HG02938 (cell line): ENCODE results near the gene CIART.
"Not testable (repeated sequence)": the region's sequence is repeated elsewhere in the genome, so short reads cannot be mapped to it uniquely, and the experiment has no call there.

ENCODE experiments used
- ATAC-seq: cut with Tn5 transposase; IDR thresholded peaks from one replicate; pipeline ENCODE4 v1.9.1; 2021; ENCODE audit warnings: mild to moderate bottlenecking, moderate library complexity; ENCODE audit not compliant: unreplicated experiment

Gene CIART

DNA sequence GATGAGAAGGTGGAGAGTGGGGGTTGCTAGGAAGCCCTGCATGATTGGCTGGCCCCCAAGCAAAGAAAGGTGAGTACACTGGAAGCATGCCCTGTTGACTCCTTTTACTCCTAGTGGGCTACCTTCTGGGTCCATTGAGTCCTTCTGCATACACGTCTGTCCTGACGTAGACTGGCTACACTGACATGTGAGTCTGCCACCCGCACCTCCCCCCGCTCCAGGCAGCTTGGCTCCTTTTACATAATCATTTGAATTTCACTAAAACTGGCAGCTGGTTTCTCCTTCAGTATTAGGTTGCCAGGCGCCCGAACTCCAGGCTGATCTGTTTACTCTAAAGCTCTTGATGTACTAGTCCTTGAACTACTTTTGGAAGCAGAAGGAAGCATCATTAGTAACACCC is 20.0 kb downstream of the CIART start:
- no peak for ATAC-seq

DNA sequence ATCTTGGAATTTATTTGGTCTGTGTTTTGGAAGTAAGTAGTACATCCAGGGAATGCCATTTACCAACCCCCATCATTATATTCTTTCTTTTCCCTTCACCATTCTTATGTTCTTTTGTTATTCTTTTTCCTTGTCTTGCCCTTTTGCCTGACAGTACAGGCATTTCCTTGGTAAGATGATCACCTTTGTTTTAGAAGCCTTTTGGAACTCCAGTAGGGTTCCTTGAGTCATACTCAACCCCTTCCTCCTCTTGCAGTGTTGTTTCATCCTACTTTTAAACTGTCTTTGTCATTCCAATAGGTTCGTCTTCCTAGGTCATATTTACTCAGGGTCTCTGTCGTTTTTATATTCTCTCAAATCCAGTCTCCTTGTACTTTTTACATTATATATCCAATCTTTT is 20.5 kb downstream of the CIART start:
- ATAC-seq = no peak

DNA sequence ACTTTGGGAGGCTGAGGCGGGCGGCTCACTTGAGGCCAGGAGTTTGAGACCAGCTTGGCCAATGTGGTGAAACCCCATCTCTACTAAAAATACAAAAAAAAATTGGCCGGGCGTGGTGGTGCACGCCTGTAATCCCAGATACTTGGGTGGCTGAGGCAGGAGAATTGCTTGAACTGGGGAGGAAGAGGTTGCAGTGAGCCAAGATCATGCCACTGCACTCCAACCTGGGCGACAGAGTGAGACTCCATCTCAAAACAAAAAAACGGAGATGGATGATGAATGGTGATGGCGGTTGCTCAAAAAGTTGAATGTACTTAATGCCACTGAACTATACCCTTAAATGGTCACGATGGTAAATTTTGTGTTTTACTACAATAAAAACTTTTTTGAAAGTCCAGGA is 26.2 kb downstream of the CIART start:
- not testable (repeated sequence) for ATAC-seq

DNA sequence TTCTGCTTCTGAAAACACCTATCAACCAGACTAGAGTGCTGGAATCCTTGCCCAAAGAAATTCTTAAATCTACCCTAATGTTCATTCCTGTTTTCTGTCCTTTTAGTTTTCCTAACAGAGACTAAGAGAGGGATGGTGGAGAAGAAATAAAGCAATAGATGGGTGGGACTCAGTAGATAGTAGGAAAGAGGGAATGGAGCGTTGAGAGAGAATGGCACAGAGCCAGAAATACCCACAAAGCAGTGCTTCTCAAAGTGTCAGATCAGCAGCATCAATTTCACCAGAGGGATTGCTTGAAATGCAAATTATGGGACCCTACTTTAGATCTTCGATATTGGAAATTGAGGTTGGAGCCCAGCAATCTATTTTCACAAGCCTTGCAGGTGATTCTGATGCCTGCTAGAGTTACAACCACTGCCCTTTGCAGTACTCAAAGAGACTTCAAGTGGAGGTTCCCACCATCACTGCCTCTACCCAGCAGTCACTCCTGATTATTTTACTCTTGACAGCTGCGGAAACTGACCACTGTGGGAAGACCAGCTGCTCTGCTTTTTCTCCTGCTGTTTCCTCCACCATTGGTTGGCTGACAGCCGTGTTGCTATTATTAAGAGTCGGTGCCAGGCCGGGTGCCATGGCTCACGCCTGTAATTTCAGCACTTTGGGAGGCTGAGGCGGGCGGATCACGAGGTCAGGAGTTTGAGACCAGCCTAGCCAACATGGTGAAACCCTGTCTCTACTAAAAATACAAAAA is 27.6 kb downstream of the CIART start:
- ATAC-seq = no peak

DNA sequence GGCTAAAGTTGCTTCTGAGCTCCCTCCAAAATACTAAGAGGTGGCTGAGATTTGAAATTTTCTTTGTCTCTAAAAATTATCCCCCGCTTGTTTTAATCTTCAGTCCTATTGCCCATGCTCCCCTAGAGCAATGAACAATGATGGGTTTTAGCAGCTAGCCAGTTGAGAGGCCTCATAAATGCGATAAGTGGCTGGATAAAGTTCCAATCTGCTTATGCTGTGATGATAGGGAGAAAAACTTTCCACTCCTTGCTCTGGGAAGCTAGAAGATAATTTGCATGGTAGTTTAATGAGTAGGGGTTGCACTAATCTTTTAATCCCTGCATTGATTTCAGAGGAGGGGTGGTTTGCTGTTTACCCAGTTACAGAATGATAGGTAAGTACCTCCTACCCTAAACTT is 29.4 kb downstream of the CIART start:
- no peak for ATAC-seq

DNA sequence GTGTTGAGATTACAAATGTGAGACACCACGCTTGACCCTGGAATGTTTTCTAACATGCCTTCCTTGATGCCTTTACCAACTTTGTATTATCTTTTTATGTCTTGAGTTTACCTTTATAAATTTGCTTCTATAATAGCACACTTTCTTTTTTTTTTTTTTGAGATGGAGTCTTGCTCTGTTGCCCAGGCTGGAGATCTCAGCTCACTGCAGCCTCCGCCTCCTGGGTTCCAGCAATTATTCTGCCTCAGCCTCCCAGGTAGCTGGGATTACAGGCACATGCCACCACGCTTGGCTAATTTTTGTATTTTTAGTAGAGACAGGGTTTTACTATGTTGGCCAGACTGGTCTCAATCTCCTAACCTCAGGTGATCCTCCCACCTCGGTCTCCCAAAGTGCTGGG is 32.3 kb downstream of the CIART start:
- ATAC-seq = not testable (repeated sequence)

DNA sequence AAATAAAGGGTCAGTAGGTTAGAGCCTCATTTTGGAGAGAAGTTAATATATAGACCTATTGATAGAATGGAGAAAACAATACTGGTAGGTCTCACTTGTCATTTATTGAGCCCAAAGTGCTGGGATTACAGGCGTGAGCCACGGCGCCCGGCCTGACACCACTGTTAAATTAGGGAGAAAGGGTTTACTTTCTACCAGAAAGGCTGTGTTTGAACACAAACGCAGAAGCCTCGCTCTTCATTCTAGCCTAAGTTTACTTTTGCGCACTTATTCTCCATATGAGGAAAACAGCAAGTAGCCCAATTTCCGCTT is 38.3 kb downstream of the CIART start:
- no peak for ATAC-seq

DNA sequence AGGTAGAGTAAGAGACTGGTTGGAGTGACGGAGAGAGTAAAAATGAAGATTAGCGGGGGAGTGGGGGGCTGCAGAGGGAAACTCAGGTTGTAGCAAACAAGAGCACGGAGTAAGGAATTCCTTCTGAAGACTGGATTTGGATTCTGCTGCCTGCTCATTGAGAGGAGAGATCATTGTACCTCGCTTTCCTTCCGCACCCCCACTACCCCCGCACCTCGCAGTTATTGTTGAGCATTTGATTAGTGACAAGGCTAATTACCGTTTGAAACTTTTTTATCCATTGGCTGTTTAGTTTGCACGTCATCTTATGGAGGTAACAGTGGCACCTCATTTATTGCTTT is 39.4 kb downstream of the CIART start:
- ATAC-seq = no peak

DNA sequence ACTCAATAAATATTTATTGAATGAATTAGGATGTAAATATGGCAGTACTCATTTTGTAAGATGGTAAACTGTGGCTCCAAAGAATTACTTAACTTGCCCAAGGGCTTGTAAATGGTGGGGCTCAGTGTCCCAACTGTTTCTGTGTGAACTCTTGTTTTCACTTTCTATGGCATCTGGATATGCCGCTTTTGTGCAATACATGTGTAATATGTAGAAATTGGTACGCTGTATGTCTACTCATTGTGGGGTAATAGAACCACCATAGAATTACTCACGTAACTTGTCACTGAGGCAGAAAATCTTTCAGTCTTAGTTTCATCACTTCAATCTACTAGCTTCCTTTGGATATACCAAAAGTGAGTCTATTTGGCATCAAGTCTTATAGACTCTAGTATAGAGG is 40.0 kb downstream of the CIART start:
- no peak for ATAC-seq

DNA sequence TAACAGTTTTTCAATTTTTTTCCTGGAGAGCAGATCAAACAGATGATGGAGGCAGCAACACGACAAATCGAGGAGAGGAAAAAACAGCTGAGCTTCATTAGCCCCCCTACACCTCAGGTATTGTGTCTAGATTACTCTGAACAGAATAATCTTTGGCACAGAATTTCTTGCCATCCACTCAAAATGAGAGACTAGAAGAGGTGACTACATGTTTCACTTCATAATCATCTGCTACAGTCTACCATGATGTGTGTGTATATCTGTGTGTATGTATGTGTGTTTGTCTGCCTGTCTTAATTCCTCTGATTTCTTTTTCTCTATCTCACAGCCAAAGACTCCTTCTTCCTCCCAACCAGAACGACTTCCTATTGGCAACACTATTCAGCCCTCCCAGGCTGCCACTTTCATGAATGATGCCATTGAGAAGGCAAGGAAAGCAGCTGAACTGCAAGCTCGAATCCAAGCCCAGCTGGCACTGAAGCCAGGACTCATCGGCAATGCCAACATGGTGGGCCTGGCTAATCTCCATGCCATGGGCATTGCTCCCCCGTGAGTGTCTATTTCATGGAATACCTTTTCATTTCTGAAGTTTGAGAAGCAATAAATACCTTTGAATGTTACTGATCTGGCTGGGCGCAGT is 50.4 kb downstream of the CIART start:
- no peak for ATAC-seq
